ENCODE measurements around the gene SCEL.
"Not testable (repeated sequence)": the region's sequence is repeated elsewhere in the genome, so short reads cannot be mapped to it uniquely, and the experiment has no call there.

DNA sequence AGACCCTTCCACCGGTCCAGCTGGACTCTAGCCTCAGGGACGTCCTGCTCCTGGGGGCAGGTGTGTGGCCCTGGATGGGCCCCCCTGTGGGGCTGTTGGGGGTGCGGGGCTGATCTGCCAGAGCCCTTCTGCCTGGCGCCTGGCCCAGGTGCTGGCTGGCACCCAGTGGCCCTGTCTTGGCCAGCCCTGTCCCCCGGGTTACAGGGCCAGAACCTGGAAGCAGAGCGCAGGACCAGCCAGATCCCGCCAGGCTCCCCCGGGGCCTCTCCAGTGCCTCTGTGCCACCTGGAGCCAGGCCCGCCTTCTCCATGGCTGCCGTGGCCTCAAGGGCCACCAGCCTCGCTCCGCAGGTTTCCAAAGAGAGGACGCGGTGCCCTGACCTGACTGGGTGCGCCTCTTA, 127.3 kb downstream of the SCEL start:
- not testable (repeated sequence) for TF ChIP-seq REST (IDR thresholded peaks at IDR 0.05); FOSB (CRISPR knock-in tag; IDR thresholded peaks at IDR 0.05); RAD21 (conservative IDR thresholded peaks at IDR 0.05 in 1 of 2, IDR thresholded peaks at IDR 0.05 in 1 of 2); POLR2A (IDR thresholded peaks at IDR 0.05; ENCODE audit: low read length); RFX5 (IDR thresholded peaks at IDR 0.05); EHMT2 (IDR thresholded peaks at IDR 0.05; ENCODE audit: low read depth); BCL3 (IDR thresholded peaks at IDR 0.05); HDAC2 (IDR thresholded peaks at IDR 0.05); TP53 (CRISPR knock-in tag; IDR thresholded peaks at IDR 0.05); CEBPB (IDR thresholded peaks at IDR 0.05); JUNB (IDR thresholded peaks at IDR 0.05)
- TF ChIP-seq, protein P1, sequence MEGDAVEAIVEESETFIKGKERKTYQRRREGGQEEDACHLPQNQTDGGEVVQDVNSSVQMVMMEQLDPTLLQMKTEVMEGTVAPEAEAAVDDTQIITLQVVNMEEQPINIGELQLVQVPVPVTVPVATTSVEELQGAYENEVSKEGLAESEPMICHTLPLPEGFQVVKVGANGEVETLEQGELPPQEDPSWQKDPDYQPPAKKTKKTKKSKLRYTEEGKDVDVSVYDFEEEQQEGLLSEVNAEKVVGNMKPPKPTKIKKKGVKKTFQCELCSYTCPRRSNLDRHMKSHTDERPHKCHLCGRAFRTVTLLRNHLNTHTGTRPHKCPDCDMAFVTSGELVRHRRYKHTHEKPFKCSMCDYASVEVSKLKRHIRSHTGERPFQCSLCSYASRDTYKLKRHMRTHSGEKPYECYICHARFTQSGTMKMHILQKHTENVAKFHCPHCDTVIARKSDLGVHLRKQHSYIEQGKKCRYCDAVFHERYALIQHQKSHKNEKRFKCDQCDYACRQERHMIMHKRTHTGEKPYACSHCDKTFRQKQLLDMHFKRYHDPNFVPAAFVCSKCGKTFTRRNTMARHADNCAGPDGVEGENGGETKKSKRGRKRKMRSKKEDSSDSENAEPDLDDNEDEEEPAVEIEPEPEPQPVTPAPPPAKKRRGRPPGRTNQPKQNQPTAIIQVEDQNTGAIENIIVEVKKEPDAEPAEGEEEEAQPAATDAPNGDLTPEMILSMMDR (IDR thresholded peaks at IDR 0.05), result not testable (repeated sequence)
- TF ChIP-seq, protein P2, sequence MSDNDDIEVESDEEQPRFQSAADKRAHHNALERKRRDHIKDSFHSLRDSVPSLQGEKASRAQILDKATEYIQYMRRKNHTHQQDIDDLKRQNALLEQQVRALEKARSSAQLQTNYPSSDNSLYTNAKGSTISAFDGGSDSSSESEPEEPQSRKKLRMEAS (IDR thresholded peaks at IDR 0.05), result not testable (repeated sequence)
- TF ChIP-seq, protein P3, sequence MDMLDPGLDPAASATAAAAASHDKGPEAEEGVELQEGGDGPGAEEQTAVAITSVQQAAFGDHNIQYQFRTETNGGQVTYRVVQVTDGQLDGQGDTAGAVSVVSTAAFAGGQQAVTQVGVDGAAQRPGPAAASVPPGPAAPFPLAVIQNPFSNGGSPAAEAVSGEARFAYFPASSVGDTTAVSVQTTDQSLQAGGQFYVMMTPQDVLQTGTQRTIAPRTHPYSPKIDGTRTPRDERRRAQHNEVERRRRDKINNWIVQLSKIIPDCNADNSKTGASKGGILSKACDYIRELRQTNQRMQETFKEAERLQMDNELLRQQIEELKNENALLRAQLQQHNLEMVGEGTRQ (IDR thresholded peaks at IDR 0.05), result not testable (repeated sequence)
